Activated naive CD4-positive, alpha-beta T cell treated with anti-CD3 and anti-CD28 coated beads, Interleukin-2, amount 10 ng/mL, durations not matched to agents 7 days and 5 days (primary cell): Measurements from ENCODE around the gene LTC4S.
"Not testable (repeated sequence)": the region's sequence is repeated elsewhere in the genome, so short reads cannot be mapped to it uniquely, and the experiment has no call there.

Experiments used
- CTCF ChIA-PET: fragments of 350-600 bp; sonication (Branson Sonifier 250); formaldehyde crosslinking; loops from one replicate; lab custom pipeline; 2021; ENCODE audit warnings: antibody characterized with exemption; lab: Charles Lee
- DNase-seq: peaks from one replicate; pipeline ENCODE4 v3.0.0-alpha.2; 2020
- H3K27ac Mint-ChIP-seq: one replicate; pipeline ENCODE4 v1.8.0; 2021; ENCODE audit warnings: mild to moderate bottlenecking, moderate library complexity, mixed read lengths
- H3K27me3 Mint-ChIP-seq: one replicate; pipeline ENCODE4 v1.8.0; 2021; ENCODE audit warnings: mild to moderate bottlenecking, mixed read lengths
- H3K36me3 Mint-ChIP-seq: one replicate; pipeline ENCODE4 v1.8.0; 2021; ENCODE audit warnings: mixed read lengths
- H3K4me1 Mint-ChIP-seq: one replicate; pipeline ENCODE4 v1.8.0; 2021; ENCODE audit warnings: mixed read lengths
- H3K4me3 Mint-ChIP-seq: one replicate; pipeline ENCODE4 v1.8.0; 2021; ENCODE audit warnings: mild to moderate bottlenecking, moderate library complexity, mixed read lengths
- H3K9me3 Mint-ChIP-seq: one replicate; pipeline ENCODE4 v1.8.0; 2021; ENCODE audit warnings: mixed read lengths

LTC4S gene

GRCh38 chr5:179793468-179794139, at the start of gene LTC4S:
TSS of gene LTC4S (plus strand) at chr5:179793986. CDS start at chr5:179794081, 95 bp downstream.
- Mint-ChIP-seq H3K27ac (peak within 1 kb of the TSS; percentile 69), H3K9me3 (no peaks in the 10 kb centered on the region), H3K4me1 (peaks cover 30% of the 10 kb centered on the region), H3K27me3 (peaks cover 21% of the 10 kb centered on the region), H3K4me3 (peak within 1 kb of the TSS; percentile 65), H3K36me3 (peaks cover 6% of the 10 kb centered on the region)
- CTCF ChIA-PET = interaction anchor here (0.8 to 5.7 kb wide), 2 partner anchors 18 to 30 kb away, joined by 3 to 32 read pairs; no protein-coding TSS in a partner anchor
- DNase-seq = peak; percentile 71

DNA sequence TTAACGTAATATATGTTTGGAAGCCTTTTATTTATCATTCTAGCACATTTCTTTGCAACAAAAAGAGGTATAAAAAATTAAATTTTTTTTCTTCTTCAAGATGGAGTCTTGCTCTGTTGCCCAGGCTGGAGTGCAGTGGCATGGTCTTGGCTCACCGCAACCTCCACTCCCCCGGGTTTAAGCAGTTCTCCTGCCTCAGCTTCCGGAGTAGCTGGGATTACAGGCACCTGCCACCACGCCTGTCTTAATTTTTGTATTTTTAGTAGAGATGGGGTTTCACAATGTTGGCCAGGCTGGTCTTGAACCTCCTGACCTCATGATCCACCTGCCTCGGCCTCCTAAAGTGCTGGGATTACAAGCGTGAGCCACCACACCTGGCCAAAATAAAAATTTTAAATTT, 49.7 kb upstream of the LTC4S start:
- H3K36me3 Mint-ChIP-seq = peaks cover 23% of the 10 kb centered on the region

GRCh38 chr5:179746872-179747271, 46.9 kb upstream of the LTC4S start:
- no peak for DNase-seq
- Mint-ChIP-seq H3K27me3 (no peaks in the 10 kb centered on the region), H3K4me3 (no peak overlapping the region), H3K27ac (no peak overlapping the region), H3K4me1 (peaks cover 8% of the 10 kb centered on the region), H3K36me3 (peaks cover 20% of the 10 kb centered on the region), H3K9me3 (no peaks in the 10 kb centered on the region)
- CTCF ChIA-PET = no interaction called here

More for the DNA sequence above, 49.7 kb upstream of the LTC4S start:
- DNase-seq, H3K27me3 Mint-ChIP-seq, H3K9me3 Mint-ChIP-seq, H3K4me3 Mint-ChIP-seq, H3K27ac Mint-ChIP-seq, CTCF ChIA-PET: not testable (repeated sequence)
- H3K4me1 Mint-ChIP-seq = peaks cover 17% of the 10 kb centered on the region

DNA sequence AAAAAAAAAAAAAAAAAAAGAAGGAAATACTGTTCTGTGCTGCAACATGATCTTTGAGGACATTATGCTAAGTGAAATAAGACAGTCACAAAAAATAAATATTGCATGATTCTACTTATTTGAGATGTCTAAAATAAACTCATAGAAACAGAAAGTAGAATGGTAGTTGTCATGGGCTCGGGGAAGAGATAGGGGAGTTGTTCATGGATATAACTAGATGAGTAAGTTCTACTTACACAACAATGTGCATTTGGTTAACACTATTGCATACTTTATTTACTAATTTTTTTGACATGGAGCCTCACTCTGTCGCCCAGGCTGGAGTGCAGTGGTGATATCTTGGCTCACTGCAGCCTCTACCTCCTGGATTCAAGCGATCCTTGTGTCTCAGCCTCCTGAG, 46.0 kb upstream of the LTC4S start:
- CTCF ChIA-PET = interaction anchor here (3.2 kb wide), 1 partner anchor 15 kb away, joined by 17 read pairs; no protein-coding TSS in a partner anchor
- Mint-ChIP-seq H3K27ac (no peak overlapping the region), H3K36me3 (peaks cover 20% of the 10 kb centered on the region), H3K9me3 (no peaks in the 10 kb centered on the region), H3K27me3 (no peaks in the 10 kb centered on the region), H3K4me3 (no peak overlapping the region), H3K4me1 (peaks cover 8% of the 10 kb centered on the region)
- DNase-seq = no peak

DNA sequence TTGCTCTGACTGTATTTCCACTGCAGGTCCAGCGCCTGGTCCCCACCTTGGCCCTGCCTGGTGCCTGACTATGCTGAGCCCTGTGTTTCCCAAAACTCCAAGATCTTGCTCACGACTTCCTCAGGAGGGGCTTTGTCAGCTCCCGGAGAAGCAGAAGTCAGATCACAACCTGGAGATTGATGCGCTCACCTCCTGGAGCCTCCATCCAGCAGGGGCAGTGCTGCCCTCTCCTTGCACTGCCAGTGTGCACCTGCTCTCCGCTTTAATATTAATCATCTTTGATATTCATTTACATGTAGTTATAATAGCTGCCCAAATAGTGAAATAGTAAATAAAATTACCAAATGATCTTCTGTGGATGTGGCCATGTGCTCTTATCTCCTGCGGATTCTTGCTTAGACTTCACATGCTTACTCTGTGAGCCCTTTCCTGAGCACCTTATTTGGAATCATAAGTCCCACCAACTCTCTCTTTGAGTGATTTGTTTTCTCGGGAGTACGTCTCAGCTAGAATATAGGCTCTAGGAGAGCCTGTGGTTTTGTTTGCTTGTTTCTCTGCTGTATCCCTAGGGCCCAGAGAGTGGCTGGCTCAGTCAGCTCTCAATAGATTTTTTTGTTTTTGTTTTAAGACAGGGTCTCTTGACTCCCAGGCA, 43.8 kb upstream of the LTC4S start:
- Mint-ChIP-seq H3K27me3 (no peaks in the 10 kb centered on the region), H3K9me3 (no peaks in the 10 kb centered on the region), H3K27ac (no peak overlapping the region), H3K4me1 (peaks cover 22% of the 10 kb centered on the region), H3K4me3 (no peak overlapping the region), H3K36me3 (peaks cover 21% of the 10 kb centered on the region)
- DNase-seq = no peak
- CTCF ChIA-PET = interaction anchor here (0.6 to 3.2 kb wide), 4 partner anchors 13 to 920 kb away, joined by 3 to 17 read pairs (median 4); no protein-coding TSS in a partner anchor

GRCh38 chr5:179753971-179754370, 39.8 kb upstream of the LTC4S start:
- CTCF ChIA-PET = interaction anchor here (2.2 kb wide), 1 partner anchor 9 kb away, joined by 13 read pairs; no protein-coding TSS in a partner anchor
- Mint-ChIP-seq H3K27ac (no peak overlapping the region), H3K4me1 (peaks cover 26% of the 10 kb centered on the region), H3K36me3 (peaks cover 17% of the 10 kb centered on the region), H3K27me3 (no peaks in the 10 kb centered on the region), H3K9me3 (no peaks in the 10 kb centered on the region), H3K4me3 (no peak overlapping the region)
- no peak for DNase-seq

DNA sequence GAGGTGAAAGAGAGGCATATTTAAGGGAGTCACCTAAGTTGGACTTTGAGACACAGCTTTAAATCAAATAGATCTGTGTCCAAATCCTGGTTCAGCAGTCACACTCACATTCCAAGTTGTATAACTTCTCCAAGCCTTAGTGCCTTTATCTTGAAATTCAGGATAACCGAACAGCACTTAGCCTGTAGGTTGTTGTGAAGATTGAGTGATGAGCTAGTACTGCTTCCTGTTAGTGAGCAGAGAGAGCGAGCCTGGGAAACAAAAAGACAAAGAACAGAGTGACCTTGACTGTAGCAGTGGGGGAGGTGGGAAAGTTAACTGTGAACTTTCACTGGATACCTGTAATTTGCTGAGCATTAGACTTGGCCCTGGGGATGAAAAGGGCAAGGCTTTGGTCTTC, 38.8 kb upstream of the LTC4S start:
- CTCF ChIA-PET = interaction anchor here (1.1 to 2.2 kb wide), 3 partner anchors 8 to 23 kb away, joined by 4 to 13 read pairs (median 4); partner anchors contain the start of gene MAML1
- no peak for DNase-seq
- Mint-ChIP-seq H3K4me1 (peaks cover 36% of the 10 kb centered on the region), H3K4me3 (no peak overlapping the region), H3K27me3 (no peaks in the 10 kb centered on the region), H3K27ac (peak overlapping the region; percentile 68), H3K9me3 (no peaks in the 10 kb centered on the region), H3K36me3 (peaks cover 16% of the 10 kb centered on the region)

- H3K9me3 Mint-ChIP-seq = no peaks in the 10 kb centered on the region
- H3K36me3 Mint-ChIP-seq = peaks cover 9% of the 10 kb centered on the region
- H3K4me1 Mint-ChIP-seq = peaks cover 58% of the 10 kb centered on the region
- CTCF ChIA-PET = no interaction called here
- H3K4me3 Mint-ChIP-seq = no peak overlapping the region
- H3K27ac Mint-ChIP-seq = no peak overlapping the region
- no peaks in the 10 kb centered on the region for H3K27me3 Mint-ChIP-seq
- no peak for DNase-seq
These were observed 34.8 kb upstream of the LTC4S start for GRCh38 chr5:179758955-179759354.

DNA sequence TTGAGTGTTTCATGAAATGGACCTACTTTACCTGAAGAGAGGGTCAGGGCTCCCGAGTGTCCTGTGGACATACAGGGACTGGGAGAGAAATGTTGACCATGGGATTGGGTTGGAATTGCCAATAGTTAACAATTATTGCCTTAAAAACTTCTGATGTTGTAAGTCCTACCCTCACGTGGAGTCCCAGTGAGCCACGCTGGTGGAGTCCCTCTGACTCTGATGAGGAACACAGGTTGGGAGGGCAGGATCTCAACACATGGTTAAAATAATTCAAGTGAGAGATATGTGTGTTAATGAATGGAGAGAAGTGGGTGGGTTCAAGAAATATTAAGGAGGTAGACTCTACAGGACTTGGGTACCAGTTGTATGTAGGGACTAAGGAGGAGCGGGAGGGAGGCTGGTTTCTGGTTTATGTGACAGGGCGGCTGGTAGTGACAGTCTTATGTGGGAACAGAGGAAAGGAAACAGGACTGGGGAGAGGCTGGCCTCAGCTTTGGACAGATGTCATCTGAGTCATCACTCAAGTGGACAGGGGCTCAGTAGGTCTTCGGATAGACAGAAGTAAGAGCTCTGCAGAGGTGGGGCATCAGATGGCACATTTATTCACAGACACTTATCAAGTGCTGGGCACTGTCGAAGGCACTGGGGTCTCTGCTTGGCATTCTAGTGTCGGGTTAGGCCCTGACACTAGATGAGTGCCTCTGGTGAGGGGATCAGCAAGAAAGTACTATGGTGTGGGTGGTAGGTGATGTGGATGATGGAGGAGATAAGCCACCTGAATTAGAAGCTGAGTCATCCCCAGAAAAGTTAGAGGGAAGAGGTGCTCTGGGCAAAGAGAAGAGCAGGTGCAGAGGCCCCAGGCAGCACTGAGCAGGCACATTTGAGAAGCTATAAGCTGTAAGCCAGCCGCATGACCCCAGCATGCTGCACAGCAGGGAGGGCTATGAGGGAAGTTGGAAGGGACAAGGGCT, 33.9 kb upstream of the LTC4S start:
- Mint-ChIP-seq H3K27ac (no peak overlapping the region), H3K4me3 (no peak overlapping the region), H3K36me3 (peaks cover 9% of the 10 kb centered on the region), H3K27me3 (no peaks in the 10 kb centered on the region), H3K4me1 (peaks cover 52% of the 10 kb centered on the region), H3K9me3 (no peaks in the 10 kb centered on the region)
- CTCF ChIA-PET = no interaction called here
- DNase-seq = no peak

GRCh38 chr5:179762079-179762780, 31.6 kb upstream of the LTC4S start:
- H3K27ac Mint-ChIP-seq = peak overlapping the region; percentile 63
- H3K9me3 Mint-ChIP-seq = no peaks in the 10 kb centered on the region
- peaks cover 48% of the 10 kb centered on the region for H3K4me1 Mint-ChIP-seq
- CTCF ChIA-PET = interaction anchor here (0.6 to 4.0 kb wide), 22 partner anchors 8 to 710 kb away, joined by 3 to 32 read pairs (median 4); partner anchors contain the start of genes LTC4S and MRNIP
- peak; percentile 65 for DNase-seq
- H3K36me3 Mint-ChIP-seq = peaks cover 12% of the 10 kb centered on the region
- no peaks in the 10 kb centered on the region for H3K27me3 Mint-ChIP-seq
- no peak overlapping the region for H3K4me3 Mint-ChIP-seq

GRCh38 chr5:179762781-179763176, 31.0 kb upstream of the LTC4S start:
- H3K36me3 Mint-ChIP-seq = peaks cover 16% of the 10 kb centered on the region
- no peak for DNase-seq
- no peak overlapping the region for H3K27ac Mint-ChIP-seq
- H3K4me3 Mint-ChIP-seq = no peak overlapping the region
- CTCF ChIA-PET = interaction anchor here (0.6 to 4.0 kb wide), 27 partner anchors 8 to 330 kb away, joined by 3 to 32 read pairs (median 4); partner anchors contain the start of genes LTC4S, MAML1 and MRNIP
- peaks cover 48% of the 10 kb centered on the region for H3K4me1 Mint-ChIP-seq
- H3K27me3 Mint-ChIP-seq = no peaks in the 10 kb centered on the region
- no peaks in the 10 kb centered on the region for H3K9me3 Mint-ChIP-seq

DNA sequence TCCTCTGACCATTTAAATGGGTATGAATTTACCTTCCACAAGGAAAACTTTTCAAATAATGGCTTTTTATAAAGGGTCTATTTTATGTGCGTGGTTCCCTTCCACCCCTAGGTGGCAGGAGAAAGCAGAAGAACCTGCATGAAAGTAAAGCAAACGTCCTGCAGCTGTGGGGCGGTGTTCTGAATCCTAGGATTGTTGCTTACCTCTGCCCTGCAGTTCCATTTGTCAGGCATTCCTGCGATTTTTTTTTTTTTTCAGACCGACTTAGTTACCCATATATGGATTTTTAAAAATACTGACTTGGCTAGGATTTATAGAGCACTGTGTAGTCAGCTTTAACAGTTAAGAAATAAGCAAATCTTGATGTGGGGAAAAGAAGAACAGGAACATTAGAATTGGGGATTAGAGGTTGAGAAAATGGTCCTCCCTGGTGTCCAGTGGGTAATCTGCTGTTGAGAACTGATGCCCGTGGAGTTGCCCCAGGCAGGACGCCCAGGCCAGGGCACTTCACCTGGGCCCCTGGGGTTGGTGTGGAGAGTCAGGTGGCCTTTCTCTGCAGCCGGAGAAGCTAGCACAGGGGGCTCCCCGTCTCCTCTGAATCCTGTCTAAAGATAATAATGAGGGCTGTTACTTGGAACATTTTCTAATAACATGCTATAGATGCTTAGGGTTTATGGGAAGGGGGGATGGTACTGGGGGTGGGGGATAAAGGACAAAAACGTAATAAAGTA, 30.4 kb upstream of the LTC4S start:
- peak; percentile 69 for DNase-seq
- H3K27ac Mint-ChIP-seq = no peak overlapping the region
- no peaks in the 10 kb centered on the region for H3K27me3 Mint-ChIP-seq
- peaks cover 48% of the 10 kb centered on the region for H3K4me1 Mint-ChIP-seq
- CTCF ChIA-PET = interaction anchor here (0.6 to 4.0 kb wide), 27 partner anchors 8 to 330 kb away, joined by 3 to 32 read pairs (median 4); partner anchors contain the start of genes LTC4S and MAML1
- H3K4me3 Mint-ChIP-seq = no peak overlapping the region
- no peaks in the 10 kb centered on the region for H3K9me3 Mint-ChIP-seq
- H3K36me3 Mint-ChIP-seq = peaks cover 18% of the 10 kb centered on the region
